IPS DF 19.7 (cell line): ENCODE data around the gene PLCB2.

ENCODE experiments used
- DNase-seq: peaks from one replicate; pipeline ENCODE4 v3.0.0-alpha.2; 2013; ENCODE audit warnings: low read depth, low spot score

PLCB2 gene

DNA sequence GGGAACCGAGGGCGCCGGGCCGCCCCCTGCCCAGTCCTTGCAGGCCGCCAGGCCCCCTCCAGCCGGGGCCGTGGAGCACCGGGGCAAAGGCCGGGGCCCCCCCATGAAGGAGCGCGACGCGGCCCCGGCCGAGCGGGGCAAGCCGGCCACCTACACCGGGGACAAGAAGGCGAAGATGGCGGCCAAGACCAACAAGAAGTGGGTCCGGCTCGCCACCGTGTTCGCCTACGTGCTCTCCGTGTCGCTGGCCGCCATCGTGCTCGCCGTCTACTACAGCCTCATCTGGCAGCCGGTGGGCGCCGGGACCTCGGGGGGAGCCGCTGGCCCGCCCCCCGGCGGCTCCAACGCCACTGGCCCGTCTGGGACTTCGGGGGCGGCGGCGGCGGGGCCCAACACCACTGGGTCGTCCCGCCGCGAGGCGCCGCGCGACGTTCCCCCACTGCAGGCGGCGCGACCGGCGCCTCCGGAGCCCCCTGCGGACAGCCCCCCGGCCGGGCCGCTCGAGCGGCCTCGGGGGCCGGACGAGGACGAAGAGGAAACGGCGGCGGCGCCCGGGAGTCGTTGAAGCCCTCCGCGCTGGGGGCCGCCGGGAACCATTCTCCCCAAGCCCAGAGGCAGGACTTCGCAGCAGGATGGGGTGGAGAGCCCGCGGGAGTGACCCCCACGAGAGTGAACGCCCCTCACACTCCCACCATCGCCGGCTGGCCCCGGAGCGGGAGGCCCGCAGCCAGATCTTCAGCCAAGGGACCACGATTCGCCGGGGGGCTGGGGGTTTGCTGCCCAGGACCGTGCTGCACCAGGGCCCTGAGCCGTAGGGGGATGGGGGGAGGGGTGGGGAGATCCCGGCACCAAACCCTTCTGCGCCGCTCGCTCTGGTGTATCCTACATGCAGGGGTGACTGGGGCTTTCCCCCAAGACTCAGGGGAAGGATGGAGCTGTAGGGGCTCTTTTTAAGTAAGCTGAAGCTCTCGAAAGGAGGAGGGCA is 16.5 kb upstream of the PLCB2 start:
- DNase-seq, result no peak

DNA sequence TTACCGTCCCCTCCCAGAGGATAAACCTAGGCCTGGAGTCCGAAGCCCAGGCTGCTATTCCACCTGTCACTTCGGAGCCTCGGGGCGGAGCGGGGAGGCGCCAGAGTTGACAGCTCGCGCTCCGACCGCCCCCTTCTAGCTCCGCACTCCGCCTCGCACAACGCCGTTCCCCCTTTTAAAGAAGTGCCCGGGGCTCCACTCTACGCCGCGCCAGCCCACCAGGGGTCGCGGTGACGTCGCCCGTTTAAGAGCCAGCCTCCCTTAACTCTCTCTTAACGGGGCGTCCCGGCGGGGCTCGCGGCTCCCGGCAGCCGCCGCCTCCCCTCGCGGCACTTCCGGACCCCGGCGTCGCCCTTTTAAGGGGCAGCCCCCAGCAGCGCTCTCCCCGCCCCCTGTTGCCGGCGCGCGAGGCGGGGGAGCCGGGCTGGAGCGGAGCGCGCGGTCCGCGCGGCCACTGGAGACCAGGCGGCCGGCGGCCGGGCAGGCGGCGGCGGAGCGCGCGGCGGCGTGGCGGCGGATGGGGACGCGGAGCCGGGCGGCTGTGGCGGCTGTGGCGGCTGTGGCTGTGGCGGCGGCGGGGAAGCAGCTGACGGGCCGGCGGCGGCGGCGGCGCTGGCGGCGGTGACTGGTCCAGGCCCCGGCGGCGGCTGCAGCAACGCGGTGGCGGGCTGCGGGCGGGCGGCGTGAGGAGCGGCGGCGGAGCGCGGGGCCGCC is 15.7 kb upstream of the PLCB2 start, which contains the start of gene INAFM2:
INAFM2 (plus strand) TSS at position 454 of the 714 bp plus-strand sequence. CDS start 364 bp downstream, outside the sequence.
- DNase-seq, result peak; percentile 88

DNA sequence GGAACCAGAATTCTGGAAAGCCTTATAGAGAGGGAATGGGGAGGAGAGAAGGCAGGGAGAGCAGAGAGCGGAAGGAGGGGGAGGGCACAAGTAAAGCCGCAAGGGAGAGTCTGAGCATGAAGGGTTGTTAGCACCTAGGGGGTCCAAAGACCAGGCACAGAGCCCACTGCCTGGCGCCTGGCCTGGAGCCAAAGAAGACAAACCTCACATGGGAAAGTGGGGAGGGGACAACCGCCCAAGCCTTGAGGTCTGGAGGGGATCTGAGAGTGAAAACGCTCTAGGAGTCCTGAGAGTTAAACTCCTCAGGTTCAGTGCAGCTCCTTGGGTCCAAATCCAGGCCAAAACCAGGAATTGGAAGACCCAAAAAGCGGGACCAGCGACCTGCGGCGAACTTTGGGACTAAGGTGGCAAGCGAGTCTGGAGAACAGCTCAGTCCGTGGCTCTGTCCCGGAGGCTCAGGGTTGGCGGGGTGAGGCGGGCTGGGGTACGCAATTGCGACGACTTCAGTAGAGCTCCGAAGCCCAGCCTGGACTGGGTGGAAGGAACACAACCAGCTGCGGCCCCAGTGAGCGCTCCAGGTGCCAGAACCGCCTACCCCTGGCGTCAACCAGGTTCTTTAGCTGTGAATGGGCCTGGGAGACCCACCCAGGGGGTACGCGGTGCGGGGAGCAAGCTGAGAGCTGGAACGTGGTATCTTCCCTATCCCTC is 14.9 kb upstream of the PLCB2 start:
- DNase-seq, result no peak

DNA sequence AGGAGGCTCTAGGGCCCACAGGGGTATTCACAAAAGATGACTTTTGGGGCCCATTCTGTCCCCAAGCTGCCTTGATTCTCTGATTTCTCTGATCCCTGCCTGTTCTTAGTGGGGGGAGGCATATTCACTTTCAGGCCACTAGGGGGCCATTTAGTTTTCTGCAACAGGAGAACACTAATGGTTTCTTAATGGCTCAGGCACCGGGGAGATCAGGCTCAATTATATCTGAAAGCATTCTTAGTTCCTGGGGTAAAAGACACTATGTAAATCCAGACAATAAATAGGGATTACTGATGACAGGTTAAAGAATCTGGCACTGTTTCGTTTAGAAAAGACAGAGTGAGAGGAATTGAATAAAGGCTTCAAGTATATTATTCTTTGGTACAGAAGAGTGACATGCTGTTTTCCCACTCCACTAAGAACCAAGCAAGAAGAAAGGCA is 13.2 kb upstream of the PLCB2 start:
- DNase-seq, result no peak

DNA sequence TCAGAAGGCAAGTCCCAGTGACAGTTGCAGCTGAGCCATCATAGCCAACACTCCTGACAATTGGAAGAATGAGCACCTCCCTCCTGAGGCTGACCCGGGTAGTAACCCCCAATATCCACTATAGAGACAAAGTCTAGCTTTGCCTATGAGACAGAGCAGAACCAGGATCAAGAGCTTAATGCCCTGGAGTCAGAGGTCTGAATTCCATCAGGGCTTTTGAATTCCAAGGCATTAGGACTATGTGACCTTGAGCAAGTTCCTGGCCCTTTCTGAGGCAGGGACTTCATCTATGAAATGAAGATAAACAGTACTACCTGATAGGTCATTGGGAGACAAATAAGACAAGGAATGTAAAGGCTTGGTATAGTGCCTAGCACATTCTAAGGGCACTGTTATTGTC is 12.7 kb upstream of the PLCB2 start:
- DNase-seq, result no peak

DNA sequence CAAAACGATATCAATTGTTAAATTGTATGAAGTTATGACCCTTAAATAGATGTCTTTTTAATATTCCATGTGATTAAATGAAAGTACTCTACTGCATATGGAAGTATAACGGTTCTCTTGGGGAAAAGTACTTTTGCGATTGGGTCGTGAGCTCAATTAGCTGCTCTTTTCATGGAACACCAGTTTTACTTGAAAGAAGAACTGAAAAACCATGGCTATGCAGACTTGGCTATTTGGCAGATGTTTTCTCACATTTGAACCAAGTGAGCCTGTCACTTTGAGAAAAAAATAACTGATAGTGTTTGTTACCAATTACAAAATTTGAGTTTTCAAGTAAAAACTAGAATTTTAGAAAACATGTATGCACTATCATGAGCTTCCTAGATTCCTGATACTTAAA is 9.8 kb upstream of the PLCB2 start:
- DNase-seq, result no peak

DNA sequence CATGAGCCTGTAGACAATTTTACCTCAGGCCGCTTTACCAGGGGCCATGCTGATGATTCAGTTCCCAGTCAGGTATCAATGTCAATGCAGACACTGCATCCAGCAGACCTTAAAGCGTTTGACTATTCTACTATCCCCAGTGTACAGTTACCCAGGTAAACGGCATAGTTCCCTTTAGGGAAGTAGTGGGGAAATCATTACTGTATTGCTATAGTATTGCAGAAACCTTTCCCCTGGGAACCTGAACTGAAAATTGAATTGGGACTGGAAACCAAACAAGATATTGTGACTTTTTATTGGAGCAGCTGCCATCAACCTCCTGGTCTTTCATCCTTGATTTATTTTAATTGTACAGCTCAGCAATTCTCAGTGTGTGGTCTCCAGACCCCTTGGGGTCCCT is 9.2 kb upstream of the PLCB2 start:
- DNase-seq, result no peak

DNA sequence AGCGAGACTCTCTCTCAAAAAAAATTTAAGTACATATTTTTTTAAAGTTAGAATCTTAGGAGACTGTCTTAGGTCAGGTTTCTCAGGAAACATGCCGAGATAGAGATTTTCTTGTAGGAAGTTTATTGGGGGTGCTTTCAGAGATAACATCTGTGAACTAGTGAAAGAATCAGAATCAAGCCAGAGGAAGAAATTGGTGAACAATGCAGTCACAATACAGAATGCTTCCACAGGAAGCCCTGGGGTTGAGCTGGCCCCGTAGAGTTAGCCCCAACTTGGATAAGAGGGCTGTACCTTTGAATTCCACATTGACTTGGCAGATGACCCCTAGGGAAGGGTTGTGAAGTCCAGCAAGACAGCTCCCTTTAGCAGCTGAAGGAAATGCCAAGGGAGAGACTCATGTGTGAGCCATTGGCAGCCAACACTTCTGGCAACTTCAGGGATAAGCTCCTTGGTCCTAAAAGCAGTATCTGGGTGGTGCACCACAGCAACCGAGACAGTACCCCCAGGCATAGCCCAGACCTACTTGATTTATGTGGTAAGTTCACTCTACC is 7.1 kb upstream of the PLCB2 start:
- DNase-seq, result no peak

DNA sequence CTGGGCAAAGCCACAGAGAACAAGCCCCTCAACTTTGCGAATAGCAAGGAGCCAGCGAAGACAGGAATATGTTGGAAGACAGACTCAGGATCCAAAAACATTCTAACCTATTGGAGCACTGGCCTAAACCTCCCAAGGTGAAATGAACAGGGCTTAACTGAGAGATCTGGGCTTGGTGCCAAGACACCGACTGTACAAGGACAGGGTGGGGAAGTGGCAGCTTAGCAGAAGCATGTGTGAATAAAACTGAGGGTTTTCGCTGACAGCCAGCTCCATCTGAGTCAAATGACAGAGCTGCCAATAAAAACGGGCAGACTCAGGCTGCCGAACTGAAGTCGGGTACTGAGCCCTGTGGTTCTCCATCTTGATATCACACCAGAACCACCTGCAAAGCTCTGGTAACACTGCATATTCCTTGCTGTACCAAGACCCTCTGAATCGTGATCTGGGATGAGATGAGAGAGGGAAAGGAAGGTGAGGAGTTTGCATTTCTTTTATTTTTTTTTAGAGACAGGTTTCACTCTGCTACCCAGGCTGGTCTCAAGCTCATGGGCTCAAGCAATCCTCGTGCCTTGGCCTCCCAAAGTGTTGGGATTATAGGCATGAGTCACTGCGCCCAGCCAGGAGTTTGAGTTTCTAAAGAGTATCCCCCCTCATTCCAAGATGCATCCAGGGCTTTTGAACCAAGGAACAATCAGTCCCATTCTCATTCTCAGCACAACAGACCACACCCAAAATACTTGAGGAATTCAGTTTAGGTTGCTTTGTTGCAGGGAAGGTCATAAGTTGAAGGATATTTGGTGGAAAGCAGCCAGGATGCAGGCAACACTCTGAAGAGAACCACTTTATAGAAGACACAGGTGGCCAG is 6.0 kb upstream of the PLCB2 start:
- no peak for DNase-seq

DNA sequence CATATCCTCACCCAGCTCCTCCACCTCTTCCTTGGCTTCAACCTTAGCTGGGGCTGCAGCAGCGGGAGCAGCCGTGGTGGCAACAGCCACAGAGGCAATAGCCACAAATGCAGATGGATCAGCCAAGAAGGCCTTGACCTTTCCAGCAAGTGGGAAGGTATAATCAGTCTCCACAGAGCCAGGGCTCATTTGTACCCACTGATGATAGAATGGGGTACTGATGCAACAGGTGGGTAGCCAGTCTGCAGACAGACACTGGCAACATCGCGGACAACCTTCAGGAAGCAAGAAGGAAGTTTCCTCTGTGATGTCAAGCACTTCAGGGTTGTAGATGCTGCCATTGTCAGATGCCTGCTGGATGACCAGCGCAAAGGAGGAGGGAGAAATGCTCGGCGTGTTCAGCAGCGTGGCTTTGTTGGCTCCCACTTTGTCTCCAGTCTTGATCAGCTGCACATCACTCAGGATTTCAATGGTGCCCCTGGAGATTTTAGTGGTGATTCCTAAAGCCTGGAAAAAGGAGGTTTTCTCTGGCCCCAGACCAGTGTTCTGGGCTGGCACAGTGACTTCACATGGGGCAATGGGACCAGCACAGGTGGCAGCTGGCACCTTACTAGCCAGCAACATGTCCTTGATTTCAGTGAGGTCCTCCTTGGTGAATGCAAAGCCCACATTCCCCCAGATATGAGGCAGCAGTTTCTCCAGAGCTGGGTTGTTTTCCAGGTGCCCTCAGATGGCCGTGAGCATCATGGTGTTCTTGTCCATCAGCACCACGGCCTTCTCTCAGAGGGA is 4.8 kb upstream of the PLCB2 start:
- DNase-seq, result no peak

DNA sequence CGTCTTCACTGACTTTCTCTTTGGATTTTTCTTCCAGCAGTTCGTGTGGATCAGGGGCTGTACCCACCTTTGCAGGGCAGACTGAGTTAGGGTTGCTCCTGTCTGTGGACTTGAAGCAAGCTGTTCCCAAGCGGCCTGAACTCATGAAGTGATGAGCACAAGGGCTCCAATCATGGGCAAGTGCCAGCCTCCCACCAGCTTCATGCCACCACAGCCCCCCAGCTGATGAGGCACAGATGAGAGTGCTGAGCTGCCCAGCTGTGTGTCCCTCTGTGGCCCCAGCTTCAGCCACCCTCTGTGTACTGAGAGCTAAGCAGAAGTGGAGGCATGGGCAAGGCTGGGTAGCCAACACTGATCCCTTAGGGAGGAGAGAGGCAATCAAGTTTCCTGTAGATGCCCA is 3.3 kb upstream of the PLCB2 start:
- DNase-seq, result no peak

DNA sequence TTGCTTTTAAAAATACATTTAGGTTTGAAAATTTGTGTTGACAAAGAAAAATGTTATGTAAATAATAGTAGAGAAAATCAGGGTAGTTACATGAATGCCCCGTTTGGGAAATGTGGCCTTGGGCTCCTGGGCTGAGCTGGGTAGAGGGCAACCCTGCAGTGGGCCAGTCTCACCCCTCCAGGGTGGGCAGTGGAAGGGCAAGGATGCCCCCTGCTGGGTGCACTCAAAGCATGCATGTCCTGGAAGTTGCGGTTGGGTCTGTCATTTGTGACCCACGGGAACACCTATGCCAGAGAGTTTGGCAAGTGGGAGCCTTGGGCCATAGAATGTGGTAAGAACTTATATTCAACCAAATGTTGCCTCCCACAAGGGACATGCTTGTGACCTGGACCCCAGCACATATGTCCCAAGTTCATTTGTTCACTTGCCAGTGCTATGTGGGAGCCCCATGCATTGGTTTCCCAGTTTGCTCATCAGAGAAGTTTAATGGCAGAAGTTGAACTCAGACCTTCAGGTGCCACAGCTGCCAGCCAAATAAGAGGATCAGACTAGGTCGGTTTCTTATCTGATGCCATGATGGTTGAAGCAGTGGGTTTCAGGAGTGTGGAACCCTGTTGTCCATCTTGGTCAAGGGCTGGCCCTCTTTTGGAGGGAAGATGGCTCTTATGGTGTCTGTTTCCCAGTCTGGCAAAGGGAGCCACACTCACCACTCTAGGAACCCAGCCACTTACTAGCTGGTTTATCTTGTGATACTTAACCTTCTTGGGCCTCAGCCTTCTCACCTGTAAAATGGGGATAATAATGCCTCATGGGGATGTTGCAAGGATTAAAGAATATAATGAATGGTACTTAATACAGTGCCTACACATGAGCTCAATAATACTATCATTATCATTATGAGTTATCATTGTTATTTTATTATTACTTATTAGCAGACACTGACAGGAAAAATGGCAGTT is 2.5 kb upstream of the PLCB2 start:
- no peak for DNase-seq

DNA sequence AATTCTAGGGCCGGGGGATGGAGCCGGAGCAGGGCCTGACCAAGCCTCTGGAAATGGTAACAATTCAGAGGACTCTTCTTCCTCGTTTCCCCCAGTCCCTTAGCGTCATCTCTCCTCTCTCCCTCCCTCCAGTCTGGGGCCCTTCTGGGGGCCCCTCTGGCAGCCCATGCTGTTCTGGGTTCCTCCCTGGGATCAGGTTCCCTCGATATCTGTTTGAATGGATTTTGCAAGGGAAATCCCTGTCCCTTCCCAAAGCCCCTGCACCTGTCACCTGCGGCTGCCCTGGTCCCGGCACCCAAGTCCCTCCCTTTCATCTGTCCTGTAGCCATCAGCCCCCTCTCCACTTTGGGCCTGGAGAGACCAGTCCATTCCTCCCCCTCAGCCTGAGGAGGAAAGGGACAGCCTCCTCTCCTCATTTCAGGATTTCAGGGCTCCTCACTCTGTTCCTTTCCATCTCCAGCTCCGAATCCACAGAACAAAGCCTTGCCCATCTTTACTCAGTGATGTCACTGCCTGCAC is 1.7 kb upstream of the PLCB2 start:
- no peak for DNase-seq

DNA sequence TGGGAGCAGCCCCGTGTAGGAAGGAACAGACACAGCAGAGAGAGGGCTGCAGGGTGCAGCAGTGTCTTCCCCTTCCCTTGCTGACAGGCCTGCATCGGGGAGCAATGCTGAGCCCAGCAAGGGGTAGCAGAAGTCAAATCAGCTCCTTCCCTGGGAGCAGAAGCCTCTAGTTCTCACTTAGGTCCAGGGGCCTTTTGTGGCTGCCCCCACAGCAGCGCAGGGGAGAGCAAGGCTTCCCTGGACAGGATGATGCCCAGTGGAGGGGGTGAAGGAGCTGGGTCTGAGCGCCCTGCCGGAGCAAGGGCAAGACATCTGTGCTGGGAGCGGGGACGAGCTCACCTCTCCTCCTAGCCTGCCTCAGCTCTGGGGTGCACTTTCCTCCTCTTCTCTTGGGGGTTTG is 827 bp downstream of the PLCB2 start:
- DNase-seq, result no peak

DNA sequence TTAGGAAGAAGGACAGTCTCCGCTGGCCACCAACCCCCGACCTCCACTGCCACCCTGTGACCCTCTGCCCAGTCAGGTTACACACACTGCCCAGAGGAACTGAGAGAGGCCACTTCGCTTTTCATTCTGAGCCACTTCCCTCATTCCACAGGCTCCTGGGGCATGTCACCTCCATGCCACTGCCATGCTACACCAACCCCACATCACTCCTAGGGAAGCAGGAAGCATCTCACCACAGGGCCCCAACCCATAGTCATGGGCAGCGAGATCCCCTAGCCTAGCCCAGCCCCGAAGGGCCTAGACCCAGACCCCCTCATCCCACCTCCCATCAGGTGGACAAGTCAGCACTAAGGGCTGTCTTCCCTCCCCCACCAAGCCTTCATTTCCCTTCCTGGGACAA is 1.4 kb downstream of the PLCB2 start:
- no peak for DNase-seq

DNA sequence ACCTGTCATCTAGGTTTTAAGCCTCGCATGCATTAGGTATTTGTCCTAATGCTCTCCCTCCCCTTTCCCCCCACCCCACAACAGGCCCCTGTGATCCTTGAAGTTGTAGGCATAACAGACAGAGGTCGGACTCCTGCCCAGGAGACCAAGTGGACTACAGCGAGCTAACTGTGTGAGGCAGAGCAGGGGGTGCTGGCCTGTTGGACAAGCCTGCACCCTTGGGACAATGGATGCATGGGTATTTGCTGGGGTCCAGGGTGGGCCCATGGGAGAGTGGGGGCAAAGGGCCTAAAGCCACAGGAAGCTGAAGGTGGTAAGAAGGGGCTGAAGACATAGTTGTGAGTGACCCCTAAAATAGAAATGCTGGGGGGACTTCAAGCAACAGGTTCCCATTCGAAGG is 2.5 kb downstream of the PLCB2 start:
- no peak for DNase-seq

DNA sequence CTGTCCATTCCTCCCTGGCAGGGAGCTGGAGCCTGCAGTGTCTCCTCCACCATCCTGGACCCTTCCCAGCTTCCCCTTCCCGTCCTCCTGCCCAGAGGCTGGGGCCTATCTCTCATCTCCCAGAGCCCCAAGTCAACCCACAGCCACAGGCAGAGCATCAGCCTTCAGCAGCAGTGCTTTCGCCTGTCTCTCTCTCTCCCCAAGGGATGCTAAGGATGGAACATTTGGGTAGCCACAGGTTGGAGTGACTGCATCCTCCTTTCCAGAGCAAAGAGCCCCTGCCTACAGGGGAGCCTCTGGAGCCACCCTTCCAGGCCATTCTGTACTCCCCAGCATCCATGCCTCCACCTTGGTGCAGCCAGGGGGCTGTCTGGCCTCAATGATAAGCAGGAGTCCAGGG is 4.2 kb downstream of the PLCB2 start:
- DNase-seq, result no peak

DNA sequence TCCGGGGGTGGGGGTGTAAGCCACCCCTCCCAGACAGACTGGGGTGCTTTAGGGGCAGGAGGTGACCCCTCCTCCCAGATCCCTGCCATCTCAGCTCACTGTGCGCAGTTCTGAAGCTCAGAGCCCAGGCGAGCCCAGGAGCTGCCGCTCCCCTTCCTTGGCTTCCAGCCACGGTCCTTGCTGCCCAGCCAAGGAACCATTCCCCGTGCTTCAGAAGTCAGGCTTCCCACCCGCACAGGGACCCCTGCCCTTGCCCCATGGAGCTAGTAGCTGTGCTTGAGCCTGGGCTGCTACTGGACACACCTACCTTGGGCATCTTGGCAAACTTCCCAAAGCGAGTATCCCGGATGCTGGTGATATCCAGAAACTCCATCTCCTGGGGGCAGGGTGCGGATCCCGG is 4.8 kb downstream of the PLCB2 start:
- no peak for DNase-seq
